GM19043 (cell line): ENCODE measurements around the gene ADGRG1.

Experiments used
- ATAC-seq: cut with Tn5 transposase; IDR thresholded peaks from one replicate; pipeline ENCODE4 v1.9.1; 2021; ENCODE audit warnings: low read depth; ENCODE audit not compliant: unreplicated experiment

ADGRG1 gene

GRCh38 chr16:57680842-57681375 lies 52.5 kb downstream of the ADGRG1 start:
- ATAC-seq, result no peak

- ATAC-seq, result no peak
Observed at GRCh38 chr16:57681950-57682728, 53.7 kb downstream of the ADGRG1 start.

- no peak for ATAC-seq
Observed at GRCh38 chr16:57682809-57683635, 54.6 kb downstream of the ADGRG1 start.

GRCh38 chr16:57683636-57684545 lies 55.5 kb downstream of the ADGRG1 start:
- no peak for ATAC-seq

- ATAC-seq, result no peak
Observed at GRCh38 chr16:57684626-57685358, 56.4 kb downstream of the ADGRG1 start.

GRCh38 chr16:57685633-57686032 lies 57.2 kb downstream of the ADGRG1 start:
- no peak for ATAC-seq

GRCh38 chr16:57686577-57686976 lies 58.1 kb downstream of the ADGRG1 start:
- ATAC-seq, result no peak

- ATAC-seq, result no peak
Observed at GRCh38 chr16:57687363-57687929, 59.0 kb downstream of the ADGRG1 start.

GRCh38 chr16:57688487-57688986 lies 60.1 kb downstream of the ADGRG1 start:
- no peak for ATAC-seq

GRCh38 chr16:57688987-57689761 lies 60.7 kb downstream of the ADGRG1 start:
- no peak for ATAC-seq

- ATAC-seq, result no peak
Observed at GRCh38 chr16:57689762-57690558, 61.5 kb downstream of the ADGRG1 start.

GRCh38 chr16:57690782-57691471 lies 62.5 kb downstream of the ADGRG1 start:
- no peak for ATAC-seq

- no peak for ATAC-seq
Observed at GRCh38 chr16:57692636-57693035, 64.2 kb downstream of the ADGRG1 start.

GRCh38 chr16:57693550-57693949 lies 65.1 kb downstream of the ADGRG1 start:
- ATAC-seq, result no peak

- no peak for ATAC-seq
Observed at GRCh38 chr16:57694231-57694724, 65.8 kb downstream of the ADGRG1 start.

GRCh38 chr16:57694725-57695679 lies 66.6 kb downstream of the ADGRG1 start, which contains the start of gene DRC7:
TSS of gene DRC7 (plus strand) at chr16:57694806. CDS start at chr16:57697950, 3,144 bp downstream.
- no peak for ATAC-seq
